Measurements from ENCODE around the gene FKBP9.
"Not testable (repeated sequence)": the region's sequence is repeated elsewhere in the genome, so short reads cannot be mapped to it uniquely, and the experiment has no call there.

Gene FKBP9

DNA sequence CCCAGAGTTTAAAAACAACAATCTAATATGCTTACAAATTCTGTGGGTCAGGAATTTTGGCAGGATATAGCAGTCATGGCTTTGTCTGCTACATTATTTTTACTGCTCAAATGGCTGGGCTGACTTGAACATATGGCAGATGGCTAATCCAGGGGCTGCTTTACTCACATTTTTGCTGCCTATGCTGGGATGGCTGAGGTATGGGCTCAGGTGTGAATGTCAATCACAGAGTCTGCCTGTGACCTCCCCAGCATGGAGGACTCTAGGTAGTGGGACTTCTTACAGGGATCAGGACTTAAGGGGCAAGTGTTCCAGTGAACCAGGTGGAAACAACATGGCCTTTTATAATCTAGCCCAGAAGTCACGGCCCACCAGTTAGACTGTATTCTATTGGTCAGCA lies 4.4 kb upstream of the FKBP9 start:
- DNase-seq, result no peak

DNA sequence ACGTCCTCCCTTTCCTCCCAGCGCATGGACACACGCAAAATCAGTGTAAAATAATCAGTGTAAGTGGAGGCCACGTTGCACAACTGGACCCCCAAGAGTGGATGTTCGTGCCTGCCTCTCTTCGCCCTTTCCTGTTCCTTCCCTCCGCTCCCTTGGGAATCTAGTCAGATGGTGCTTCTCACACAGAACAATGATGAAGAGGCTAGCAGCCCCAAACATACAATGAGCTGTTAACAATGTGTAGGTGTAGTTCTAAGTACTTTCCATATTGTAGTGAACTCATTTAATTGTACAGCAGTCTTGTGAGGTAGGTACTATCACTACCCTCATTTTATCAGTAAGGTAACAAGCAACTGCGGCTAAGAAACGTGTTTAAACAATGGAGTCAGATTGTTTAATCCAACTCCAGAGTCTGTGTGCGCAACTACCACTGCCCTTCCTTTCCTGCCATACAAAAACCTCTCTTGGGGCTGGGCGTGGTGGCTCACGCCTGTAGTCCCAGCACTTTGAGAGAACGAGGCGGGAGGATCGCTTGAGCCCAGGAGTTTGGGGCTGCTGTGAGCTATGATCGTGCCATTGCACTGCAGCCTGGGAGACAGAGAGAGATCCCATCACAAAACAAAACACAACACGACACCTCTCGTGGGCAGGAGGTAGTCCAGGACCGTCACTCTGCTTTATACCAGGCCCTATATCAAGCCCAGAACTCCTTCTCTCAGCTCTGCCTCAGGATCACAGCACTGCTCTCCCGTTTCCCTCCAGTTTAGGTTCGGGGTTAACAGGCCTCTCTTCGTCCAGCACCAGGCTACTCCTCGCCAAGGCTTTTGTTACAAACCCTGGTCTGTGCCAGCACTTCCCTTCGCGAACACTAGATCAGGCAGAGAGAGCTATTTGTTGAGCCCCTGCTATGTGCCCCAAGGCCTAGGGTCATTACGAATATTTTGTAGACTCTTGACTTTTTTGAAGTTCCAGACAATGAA lies 1.1 kb downstream of the FKBP9 start:
- no peak for DNase-seq

DNA sequence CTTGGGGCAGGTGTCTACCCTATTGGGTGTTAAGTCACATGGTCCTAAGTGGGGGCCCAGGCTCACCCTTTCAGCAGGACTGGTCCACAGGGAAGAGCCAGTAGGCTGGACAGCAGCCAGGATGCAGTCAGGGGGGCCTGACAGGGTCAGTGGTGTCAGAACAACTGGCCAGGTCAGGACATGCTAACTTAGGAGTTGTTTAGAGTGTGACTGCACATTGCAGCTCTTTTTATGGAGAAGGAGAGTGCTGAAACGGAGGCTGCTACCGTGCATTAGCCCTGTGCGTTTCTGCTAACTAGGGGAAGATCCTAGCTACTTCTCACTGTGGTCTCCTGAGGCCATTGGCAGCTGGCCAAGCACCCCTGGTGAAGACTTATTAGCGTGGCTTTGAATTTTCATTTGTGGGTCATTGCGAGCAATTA lies 6.7 kb downstream of the FKBP9 start:
- DNase-seq, result not testable (repeated sequence)

DNA sequence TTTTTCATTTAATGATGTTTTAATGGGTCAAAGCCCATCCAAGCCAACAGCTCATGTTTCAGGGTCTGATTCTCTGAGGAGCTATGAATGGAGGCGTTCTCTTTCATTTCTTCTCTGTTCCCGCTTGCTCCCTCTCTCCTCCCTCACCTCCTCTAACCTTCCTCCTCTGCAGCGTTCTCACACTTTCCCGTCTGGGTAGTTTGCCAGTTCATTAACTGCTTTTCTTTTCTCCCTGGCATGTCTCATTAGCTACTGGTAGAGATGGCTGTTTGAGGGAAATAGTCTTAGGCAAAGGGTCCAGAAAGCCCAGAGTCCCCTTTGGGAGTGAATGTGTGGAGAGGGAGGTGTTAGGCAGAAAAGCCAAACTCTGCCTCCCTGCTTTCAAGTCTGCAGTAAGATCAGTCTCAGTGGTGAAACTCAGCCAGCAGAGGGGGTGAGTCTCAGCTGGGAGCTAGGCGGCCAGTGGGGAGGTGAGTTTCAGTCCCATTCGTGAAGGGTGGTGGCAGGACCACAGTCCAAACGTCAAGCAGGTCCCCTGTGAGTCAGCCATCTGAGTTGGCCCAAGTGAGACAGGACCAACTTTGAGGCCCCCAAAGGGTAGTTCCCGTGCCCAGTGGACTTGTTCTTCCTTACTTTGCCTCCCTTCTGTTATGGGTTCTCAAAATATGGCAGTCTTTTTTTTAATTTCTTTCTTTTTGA lies 7.4 kb downstream of the FKBP9 start:
- DNase-seq, result not testable (repeated sequence)

DNA sequence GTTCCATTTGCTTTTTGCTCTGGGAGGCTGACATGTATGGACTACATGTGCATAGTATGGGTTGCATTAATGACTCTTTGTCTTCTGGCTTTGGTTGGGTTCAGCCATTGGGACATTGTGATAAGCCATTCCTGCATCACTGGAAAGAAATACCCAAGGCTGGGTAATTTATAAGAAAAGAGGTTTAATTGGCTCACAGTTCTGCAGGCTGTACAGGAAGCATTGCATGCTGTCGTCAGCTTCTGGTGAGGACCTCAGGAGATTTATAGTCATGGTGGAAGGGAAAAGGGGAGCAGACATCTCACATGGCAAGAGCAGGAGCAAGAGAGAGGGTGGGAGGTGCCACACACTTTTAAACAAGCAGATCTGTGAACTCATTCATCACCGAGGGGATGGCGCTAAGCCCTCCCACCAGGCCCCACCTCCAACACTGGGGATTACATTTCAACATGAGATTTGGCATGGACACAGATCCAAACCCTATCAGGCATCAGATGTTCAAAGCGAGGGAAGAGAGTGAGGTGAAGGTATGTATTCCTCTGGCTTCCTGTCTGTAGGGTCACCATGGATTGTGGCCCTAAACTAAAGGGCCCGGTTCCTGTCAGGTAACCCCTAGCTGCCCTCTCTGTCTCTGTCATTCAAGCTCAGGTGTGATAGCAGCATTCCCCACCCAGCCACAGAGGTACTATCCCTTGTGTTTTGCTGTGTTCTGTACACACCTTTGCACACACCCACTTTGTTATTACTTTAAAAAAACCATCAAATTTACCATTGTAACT lies 9.4 kb downstream of the FKBP9 start:
- not testable (repeated sequence) for DNase-seq

DNA sequence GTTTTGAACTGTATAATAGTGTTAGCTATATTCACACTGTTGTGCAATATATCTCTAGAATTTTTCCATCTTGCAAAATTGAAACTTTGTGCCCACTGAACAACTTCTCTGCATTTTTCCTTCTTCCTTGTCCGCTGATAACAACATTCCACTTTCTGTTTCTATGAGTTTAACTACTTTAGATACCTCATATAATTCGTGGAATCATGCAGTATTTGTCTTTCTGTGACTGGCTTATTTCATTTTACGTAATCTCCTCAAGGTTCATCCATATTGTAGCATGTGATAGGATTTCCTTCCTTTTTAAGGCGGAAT lies 10.0 kb downstream of the FKBP9 start:
- not testable (repeated sequence) for DNase-seq

DNA sequence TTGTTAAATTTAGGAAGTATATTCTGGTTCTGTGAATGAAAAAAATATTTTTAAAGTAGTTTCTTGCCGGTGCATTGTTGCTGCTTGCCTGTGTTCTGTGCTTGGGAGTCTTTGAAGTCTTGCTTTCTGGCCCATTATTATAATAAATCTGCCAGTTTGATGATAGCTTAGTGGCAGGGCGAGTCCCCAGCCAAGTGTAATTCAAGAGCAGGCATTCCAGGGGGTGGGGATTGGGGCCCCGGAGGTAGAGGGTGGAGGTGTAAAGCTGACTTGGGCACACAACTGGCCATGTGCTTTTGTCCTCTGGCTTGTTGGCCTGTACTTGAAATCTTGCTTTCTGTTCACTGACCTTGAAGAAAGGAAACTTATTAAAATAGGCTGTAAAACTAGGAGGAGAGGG lies 14.7 kb downstream of the FKBP9 start:
- not testable (repeated sequence) for DNase-seq

DNA sequence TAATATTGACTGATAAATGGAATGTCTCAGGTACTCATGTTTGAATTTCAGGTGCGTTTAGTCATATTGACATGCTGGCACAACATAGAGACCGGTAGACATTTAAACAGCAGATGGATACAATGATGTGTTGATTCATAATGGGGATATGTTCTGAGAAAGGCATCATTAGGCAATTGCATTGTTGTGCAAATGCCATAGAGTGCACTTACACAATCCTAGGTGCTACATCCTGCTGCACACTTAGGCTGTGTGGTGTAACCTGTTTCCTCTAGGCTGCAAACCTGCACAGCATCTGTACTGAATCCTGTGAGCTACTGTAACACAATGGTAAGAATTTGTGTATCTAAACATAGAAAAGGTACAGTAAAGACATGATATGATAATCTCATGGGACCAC lies 19.9 kb downstream of the FKBP9 start:
- not testable (repeated sequence) for DNase-seq

DNA sequence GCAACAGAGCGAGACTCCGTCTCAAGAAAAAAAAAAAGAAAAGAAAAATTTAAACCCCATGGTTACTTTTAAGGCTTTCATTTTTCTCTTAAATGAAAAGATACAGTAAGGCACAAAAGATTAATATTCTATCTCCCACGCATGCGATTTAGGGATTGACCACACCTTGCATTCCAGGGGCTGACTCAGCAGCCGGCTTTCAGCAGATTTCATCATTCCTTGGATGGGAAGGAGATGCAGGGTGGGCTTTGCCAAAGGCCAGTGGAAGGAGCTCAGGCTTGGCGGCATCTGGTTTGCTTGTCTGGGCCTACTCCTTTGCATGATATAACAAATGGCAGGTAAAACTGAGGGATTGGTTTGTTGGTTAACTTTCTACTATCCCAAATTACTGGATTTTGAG lies 22.0 kb downstream of the FKBP9 start:
- DNase-seq, result not testable (repeated sequence)

DNA sequence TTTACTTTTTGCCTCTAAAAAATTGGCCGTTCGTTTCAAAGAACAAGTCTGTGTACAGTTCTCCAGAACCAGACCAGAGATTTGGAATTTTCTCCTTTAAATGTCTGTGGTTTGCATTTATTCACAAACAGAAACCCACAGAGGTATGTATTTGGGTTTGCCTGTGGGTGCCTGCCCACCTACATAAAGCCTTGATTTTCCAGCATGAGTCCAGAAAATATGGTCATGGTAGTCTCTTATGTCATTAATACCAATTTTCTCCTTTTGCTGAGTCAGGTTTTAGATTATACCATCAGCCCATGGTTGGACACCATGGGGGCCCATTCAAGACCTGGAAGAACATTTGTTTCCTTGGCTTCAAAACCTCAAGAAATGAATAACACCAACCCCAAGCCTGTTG lies 22.7 kb downstream of the FKBP9 start:
- not testable (repeated sequence) for DNase-seq

DNA sequence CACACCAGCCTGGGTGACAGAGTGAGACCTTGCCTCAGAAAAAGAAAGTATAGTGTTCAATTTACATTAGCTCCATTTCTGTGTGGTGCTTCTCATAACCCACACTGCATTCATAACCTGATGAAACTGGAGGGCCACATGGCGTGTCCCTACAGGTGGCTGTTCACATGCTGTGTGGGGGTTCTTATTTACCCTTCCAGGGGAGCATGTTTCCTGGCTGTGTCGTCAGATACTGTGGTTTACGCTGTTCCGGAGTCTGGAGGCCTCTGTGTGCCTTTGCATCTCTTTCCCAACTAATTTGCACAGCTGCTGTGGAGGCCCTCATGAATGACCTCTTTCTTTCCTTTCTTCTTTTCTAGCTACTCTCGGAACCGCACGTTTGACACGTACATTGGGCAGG lies 30.9 kb downstream of the FKBP9 start:
- DNase-seq, result not testable (repeated sequence)

DNA sequence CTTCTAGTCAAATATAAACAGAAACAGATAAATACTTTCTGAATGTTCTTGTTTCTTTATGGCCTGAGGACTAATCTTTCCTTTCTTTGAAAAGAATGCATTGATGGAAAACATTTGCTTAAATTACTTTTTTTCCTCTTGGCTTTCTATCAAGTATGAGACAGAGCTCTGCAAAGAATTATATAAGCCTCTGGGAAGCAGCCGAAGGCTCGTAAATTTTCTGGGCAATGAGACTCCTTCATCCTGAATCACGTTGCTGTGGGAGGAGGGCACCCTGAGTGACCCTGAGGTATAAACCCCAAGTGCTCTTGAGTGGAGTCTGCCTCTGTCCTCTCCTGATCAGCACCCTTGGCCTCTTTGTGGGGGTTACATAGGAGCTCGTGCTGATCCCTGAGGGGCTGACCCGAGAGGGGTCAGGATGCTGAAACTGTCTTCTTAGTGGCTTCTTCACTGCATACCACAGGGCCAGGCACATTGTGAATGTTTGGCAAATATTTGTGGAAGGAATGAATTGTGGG lies 33.9 kb downstream of the FKBP9 start:
- not testable (repeated sequence) for DNase-seq

DNA sequence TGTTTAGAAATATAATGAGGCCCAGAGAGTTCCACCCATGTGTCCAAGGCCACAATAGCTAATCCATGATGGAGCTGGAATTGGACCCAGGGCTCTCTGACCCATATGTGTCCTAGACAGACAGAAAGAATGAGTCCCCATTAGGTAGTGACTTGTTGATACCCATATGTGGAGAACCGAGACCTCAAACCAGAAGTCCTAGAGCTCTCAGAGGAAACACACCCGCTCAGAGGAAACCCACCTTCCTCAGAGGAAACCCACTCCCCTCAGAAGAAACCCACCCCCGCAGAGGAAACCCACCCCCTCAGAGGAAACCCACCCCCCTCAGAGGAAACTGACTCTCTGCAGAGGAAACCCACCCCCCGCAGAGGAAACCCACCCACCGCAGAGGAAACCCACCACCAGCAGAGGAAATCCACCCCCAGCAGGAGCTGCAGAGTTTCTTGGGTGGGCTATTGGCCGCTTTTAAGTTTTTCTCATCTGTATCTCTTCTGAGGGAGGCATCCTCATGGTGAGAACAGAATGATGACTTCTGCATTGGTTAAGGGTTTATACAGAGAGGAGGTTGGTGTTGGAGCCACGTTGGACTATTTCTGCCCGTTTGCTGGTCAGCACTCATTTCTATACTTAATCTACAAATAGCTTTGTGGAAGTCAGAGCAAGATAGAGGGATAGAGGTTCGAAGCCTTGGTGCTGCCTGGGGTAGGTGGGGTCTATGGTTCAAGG lies 34.9 kb downstream of the FKBP9 start:
- DNase-seq, result not testable (repeated sequence)

DNA sequence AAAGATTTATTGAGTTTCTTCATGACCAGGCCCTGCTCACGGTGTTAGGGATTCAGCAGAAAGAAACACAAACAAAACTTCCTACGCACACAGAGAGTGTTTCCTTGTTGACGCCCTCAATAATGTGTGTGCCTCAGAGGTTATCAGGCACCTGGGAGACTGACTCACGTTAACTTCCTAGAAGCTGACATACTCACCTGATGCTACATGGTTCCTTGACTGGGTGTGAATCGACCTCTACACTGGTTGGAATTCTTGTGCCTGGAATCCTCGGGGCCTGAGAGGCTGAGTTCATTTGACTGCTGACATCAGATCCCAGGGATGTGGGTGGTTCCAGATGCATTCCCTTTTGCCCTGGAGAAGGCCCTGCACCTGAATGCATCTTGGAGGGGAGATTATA lies 35.5 kb downstream of the FKBP9 start:
- not testable (repeated sequence) for DNase-seq

DNA sequence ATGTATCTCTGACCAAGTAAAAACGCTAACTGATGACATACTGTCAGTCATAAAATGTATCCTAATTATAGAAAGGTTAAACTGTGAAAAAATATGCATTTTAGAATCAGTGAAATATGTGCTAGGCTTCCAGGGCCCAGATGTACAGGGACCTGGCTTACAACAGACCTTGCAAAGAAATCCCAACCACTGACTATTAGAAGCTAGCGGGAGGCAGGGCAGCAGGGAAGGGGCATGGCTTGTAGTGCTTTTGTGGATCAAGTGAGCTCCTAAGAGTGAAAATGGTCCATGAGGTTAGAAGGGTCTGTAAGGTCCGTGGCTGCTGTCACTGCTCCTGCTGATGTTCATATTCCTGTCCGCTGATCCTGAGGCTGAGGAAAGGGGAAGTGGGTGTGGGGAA lies 40.7 kb downstream of the FKBP9 start:
- DNase-seq, result not testable (repeated sequence)

DNA sequence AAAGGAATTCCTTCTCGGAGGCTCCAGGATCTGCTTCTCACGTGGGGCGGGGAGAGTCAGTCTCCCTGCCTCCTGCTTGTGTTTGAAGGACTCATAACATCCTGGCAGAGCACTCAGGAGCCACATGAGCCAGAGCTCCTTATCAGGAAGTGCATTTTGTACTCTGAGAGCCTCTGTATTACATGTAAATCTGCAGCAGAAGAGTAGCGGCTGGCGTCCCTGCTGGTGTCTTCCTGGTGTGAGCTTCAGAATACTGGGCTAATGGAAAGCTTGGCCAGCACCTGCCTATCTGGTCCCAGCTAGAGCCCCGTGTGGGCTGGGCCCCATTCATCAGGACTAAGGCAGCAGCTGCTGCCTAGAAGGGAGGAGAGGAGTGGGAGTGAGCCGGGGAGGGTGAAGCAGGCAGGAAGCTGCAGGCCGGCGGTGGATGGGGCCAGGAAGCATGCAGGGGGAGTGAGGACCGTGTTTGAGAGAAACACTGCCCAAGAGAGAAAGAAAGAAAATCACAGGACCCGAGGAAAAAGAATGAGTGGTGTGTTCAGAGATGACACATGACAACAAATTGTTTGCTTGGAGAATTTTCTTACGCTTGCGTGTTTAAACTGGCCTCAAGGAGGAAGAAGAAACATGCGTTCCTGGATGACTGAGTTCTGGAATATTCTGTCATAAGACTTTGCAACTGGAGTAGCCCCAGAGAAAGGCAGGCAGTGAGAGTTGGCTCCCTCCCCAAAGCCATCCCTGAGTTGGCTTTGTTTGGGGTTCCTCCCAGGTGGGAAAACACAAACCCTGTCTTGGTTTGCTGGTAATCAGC lies 41.3 kb downstream of the FKBP9 start:
- not testable (repeated sequence) for DNase-seq

DNA sequence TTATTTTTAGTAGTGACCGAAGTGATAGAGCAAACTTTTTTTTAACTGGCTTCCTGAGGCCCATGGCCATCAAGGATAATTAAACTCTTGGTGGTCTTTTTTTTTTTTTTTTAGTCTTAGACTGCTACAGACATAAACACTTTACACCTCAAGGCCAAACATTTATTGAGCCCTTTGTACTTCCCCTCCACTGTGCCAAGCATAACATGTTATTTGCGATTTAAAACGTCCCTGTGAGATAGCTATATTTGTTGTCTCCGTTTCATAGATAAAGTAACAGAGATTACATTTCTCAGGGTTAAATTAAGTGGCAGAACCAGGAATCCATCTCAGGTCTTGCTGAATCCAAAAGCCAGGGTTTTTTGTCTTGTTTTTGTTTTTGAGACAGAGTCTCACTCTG lies 42.1 kb downstream of the FKBP9 start:
- DNase-seq, result not testable (repeated sequence)

DNA sequence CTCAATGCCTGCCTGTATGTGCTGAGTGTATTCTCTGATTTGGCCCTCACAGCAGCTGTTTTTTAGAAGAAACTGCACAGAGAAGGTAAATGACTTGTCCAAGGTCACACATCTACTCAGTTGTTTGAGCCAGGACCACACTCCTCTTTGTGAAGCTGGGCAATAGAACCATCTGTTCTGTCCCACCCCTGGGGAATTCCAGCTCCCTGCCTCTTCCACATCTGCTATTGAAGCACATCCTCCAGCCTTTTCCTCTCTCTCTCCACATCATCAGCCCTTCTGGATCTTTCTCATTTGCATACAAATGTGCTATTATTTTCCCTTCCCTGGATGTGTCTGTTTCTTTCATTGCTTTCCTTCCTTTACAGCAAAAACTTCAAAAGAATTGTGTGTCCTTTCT lies 45.9 kb downstream of the FKBP9 start:
- not testable (repeated sequence) for DNase-seq

DNA sequence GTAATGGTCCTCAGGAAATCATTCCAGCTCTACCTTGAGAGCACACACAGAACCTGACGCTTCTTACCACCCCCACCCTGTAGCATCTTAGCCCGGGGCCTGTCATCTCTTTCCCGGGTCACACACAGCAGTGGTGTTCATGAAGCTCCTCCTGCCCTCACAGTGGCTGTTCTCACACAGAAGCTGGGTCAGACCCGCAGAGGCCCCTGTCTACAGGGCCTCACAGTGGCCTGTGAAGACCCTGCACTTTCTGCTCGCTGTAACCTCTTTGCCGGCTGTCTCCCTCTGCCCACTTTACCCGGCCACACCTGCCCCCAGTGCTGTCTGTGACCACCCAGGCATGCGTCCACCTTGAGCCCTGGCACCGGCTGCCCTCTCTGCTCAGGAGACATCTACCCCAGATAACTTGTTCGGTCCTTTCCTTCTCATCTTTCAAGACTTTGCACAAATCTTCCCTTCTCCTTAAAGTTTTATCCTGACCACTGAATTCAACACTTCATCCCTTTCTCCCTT lies 46.9 kb downstream of the FKBP9 start:
- not testable (repeated sequence) for DNase-seq

DNA sequence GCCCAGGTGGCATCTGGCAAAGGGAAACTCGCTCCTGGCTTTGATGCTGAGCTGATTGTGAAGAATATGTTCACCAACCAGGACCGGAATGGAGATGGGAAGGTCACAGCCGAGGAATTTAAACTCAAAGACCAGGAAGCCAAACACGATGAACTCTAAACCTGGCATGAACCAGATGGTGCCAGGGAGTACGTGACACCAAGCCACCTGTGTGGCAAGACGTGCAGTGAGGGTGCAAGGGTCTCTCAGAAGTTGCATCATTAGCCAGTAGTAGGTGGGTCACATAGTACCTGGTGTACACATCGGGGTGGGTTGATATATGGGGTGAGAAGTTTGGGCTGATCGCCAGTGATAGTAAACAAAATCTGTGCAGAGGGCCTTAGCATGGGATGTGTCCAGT lies 48.0 kb downstream of the FKBP9 start:
- DNase-seq, result not testable (repeated sequence)

DNA sequence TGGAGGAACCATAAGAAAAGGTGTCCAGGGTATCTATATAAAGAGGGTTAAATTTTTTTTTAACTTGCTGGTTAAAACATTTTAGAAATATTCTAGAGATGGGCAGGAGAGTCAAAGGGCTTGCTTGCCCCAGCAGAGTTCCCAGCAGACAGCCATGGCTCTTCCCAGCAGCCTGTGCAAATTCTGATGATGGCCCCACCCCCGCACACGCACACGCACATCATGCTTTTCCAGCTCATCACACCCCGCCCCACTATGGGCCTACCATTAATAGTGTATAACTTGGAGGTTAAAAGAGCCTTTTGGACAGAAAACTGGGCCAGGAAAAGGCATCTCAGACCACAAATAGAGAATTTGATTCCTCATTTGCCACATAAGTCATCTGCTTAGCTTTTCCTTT lies 48.5 kb downstream of the FKBP9 start:
- not testable (repeated sequence) for DNase-seq
